IMR-90 (cell line): Measurements from ENCODE around the gene FMN2. TPM values are rescaled to one million over a fixed set of nuclear protein-coding genes. Genes with fewer than 3 reads are reported as not detected.

ENCODE experiments used
- ATAC-seq: fragments of 200-7000 bp; cut with Tn5 transposase; 2 replicates; pipeline ENCODE4 v1.9.1; 2020; ENCODE audit warnings: low read depth, mild to moderate bottlenecking, moderate library complexity
- BruUV-seq: library from RNA; stranded (reverse); fragments of 400-500 nt; replicated peaks from 2 replicates; lab custom pipeline; 2021; lab: Mats Ljungman, UMichigan
- CTCF ChIA-PET: fragments of 300-600 bp; formaldehyde crosslinking; extraction: SDS; loops from one replicate; lab custom pipeline; 2021; ENCODE audit warnings: antibody characterized with exemption; lab: Yijun Ruan, JAX
- POLR2A ChIA-PET: fragments of 300-600 bp; sonication (Branson Sonifier 250); formaldehyde crosslinking; loops from one replicate; lab custom pipeline; 2022; ENCODE audit warnings: antibody characterized with exemption; ENCODE audit not compliant: unreplicated experiment; lab: Charles Lee
- DNase-seq: peaks from one replicate; pipeline ENCODE4 v3.0.0; 2013
- H2AFZ ChIP-seq: replicated peaks from 2 replicates; pipeline ENCODE3; 2013; ENCODE audit warnings: low read length, mild to moderate bottlenecking; ENCODE audit not compliant: poor library complexity
- H2AK5ac ChIP-seq: 2 replicates; pipeline ENCODE4 v1.6.1; 2013; ENCODE audit warnings: low read depth, low read length, inconsistent platforms
- H2AK9ac ChIP-seq: replicated peaks from 2 replicates; pipeline ENCODE3; 2013; ENCODE audit warnings: mild to moderate bottlenecking, low read depth, low read length, moderate library complexity; ENCODE audit not compliant: poor library complexity
- H2BK120ac ChIP-seq: 2 replicates; pipeline ENCODE4 v1.6.1; 2013; ENCODE audit warnings: low read depth, low read length, inconsistent platforms
- H2BK15ac ChIP-seq: 3 replicates; pipeline ENCODE4 v1.6.1; 2013; ENCODE audit warnings: low read depth, low read length, inconsistent platforms
- H2BK20ac ChIP-seq: 2 replicates; pipeline ENCODE4 v1.6.1; 2013; ENCODE audit warnings: low read depth, mild to moderate bottlenecking, inconsistent platforms, low read length, moderate library complexity
- H2BK5ac ChIP-seq: 2 replicates; pipeline ENCODE4 v1.6.1; 2013; ENCODE audit warnings: mild to moderate bottlenecking, low read depth, low read length, inconsistent platforms; ENCODE audit not compliant: poor library complexity, severe bottlenecking
- H3K14ac ChIP-seq: replicated peaks from 2 replicates; pipeline ENCODE4 v1.6.1; 2013; ENCODE audit warnings: low read depth, low read length, inconsistent platforms
- H3K18ac ChIP-seq: 2 replicates; pipeline ENCODE4 v1.6.1; 2013; ENCODE audit warnings: low read depth, low read length, control low read depth
- H3K23ac ChIP-seq: 2 replicates; pipeline ENCODE4 v1.6.1; 2013; ENCODE audit warnings: low read depth, low read length, inconsistent platforms
- H3K27ac ChIP-seq: 2 replicates; pipeline ENCODE4 v1.5.1; 2013; ENCODE audit warnings: mild to moderate bottlenecking, control low read depth, low read length; ENCODE audit not compliant: insufficient read depth
- H3K27me3 ChIP-seq: 2 replicates; pipeline ENCODE4 v1.6.1; 2013; ENCODE audit warnings: low read length; ENCODE audit not compliant: control insufficient read depth, insufficient read depth
- H3K36me3 ChIP-seq: 2 replicates; pipeline ENCODE4 v1.6.1; 2013; ENCODE audit warnings: low read length, mixed read lengths; ENCODE audit not compliant: control insufficient read depth, insufficient read depth
- H3K4ac ChIP-seq: 2 replicates; pipeline ENCODE4 v1.6.1; 2013; ENCODE audit warnings: low read depth, low read length, inconsistent platforms
- H3K4me1 ChIP-seq: 2 replicates; pipeline ENCODE4 v1.6.1; 2013; ENCODE audit warnings: low read length, mixed read lengths; ENCODE audit not compliant: control insufficient read depth, insufficient read depth
- H3K4me2 ChIP-seq: 2 replicates; pipeline ENCODE4 v1.6.1; 2013; ENCODE audit warnings: low read depth, mild to moderate bottlenecking, control low read depth, low read length, moderate library complexity
- H3K4me3 ChIP-seq: 2 replicates; pipeline ENCODE4 v1.5.1; 2013; ENCODE audit warnings: low read depth, mild to moderate bottlenecking, control low read depth, low read length, moderate library complexity; ENCODE audit not compliant: insufficient read depth
- H3K56ac ChIP-seq: 2 replicates; pipeline ENCODE4 v1.6.1; 2013; ENCODE audit warnings: low read length, inconsistent platforms; ENCODE audit not compliant: insufficient read depth; ENCODE audit errors: extremely low read depth
- H3K79me1 ChIP-seq, 2 experiments: 2 replicates each; pipeline ENCODE4 v1.6.1; 2013; ENCODE audit warnings: low read length in 2 of 2, inconsistent platforms in 1 of 2, low read depth in 1 of 2
- H3K9ac ChIP-seq: 2 replicates; pipeline ENCODE4 v1.6.1; 2013; ENCODE audit warnings: low read depth, low read length, control low read depth
- H3K9me1 ChIP-seq: 2 replicates; pipeline ENCODE4 v1.6.1; 2013; ENCODE audit warnings: low read length, inconsistent platforms; ENCODE audit not compliant: insufficient read depth
- H3K9me3 ChIP-seq: 2 replicates; pipeline ENCODE4 v1.6.1; 2013; ENCODE audit warnings: low read length; ENCODE audit not compliant: control insufficient read depth, insufficient read depth
- H4K20me1 ChIP-seq: 2 replicates; pipeline ENCODE4 v1.6.1; 2013; ENCODE audit warnings: low read length, inconsistent platforms; ENCODE audit not compliant: insufficient read depth
- H4K5ac ChIP-seq: 2 replicates; pipeline ENCODE4 v1.6.1; 2013; ENCODE audit warnings: mild to moderate bottlenecking, low read depth, low read length, control low read depth
- H4K8ac ChIP-seq, 2 experiments: 2 replicates each; pipeline ENCODE4 v1.6.1; 2013; ENCODE audit warnings: low read depth in 2 of 2, low read length in 2 of 2, control low read depth in 1 of 2, inconsistent platforms in 1 of 2
- H4K91ac ChIP-seq: 2 replicates; pipeline ENCODE4 v1.6.1; 2013; ENCODE audit warnings: low read depth, low read length, inconsistent platforms; ENCODE audit not compliant: insufficient read depth
- BHLHE40 ChIP-seq: fragments of 150-350 bp; IDR thresholded peaks from 2 replicates; pipeline ENCODE4 v1.6.1; 2016; ENCODE audit warnings: mild to moderate bottlenecking, low read depth, low read length
- CEBPB ChIP-seq: IDR thresholded peaks from 2 replicates; pipeline ENCODE4 v1.6.1; 2012; ENCODE audit warnings: low read depth, low read length, improper control_type of control experiment
- CHD1 ChIP-seq: IDR thresholded peaks from 2 replicates; pipeline ENCODE4 v1.6.1; 2012; ENCODE audit warnings: low read depth, low read length, improper control_type of control experiment
- ELK1 ChIP-seq: fragments of 150-350 bp; IDR thresholded peaks from 2 replicates; pipeline ENCODE4 v1.6.1; 2016; ENCODE audit warnings: low read depth, mild to moderate bottlenecking, low read length, moderate library complexity, borderline replicate concordance
- FOS ChIP-seq: fragments of 150-350 bp; IDR thresholded peaks from 2 replicates; pipeline ENCODE4 v1.6.1; 2016; ENCODE audit warnings: low read depth, low read length
- MAFK ChIP-seq: IDR thresholded peaks from 2 replicates; pipeline ENCODE4 v1.6.1; 2012; ENCODE audit warnings: low read depth, low read length, improper control_type of control experiment
- NFE2L2 ChIP-seq: fragments of 150-350 bp; IDR thresholded peaks from 2 replicates; pipeline ENCODE4 v1.6.1; 2016; ENCODE audit warnings: low read depth, mild to moderate bottlenecking, low read length
- POLR2A ChIP-seq: IDR thresholded peaks from 2 replicates; pipeline ENCODE4 v1.6.1; 2012; ENCODE audit warnings: mild to moderate bottlenecking, low read depth, low read length
- RCOR1 ChIP-seq: IDR thresholded peaks from 2 replicates; pipeline ENCODE4 v1.6.1; 2012; ENCODE audit warnings: mild to moderate bottlenecking, low read length, improper control_type of control experiment; ENCODE audit not compliant: insufficient replicate concordance
- RFX5 ChIP-seq: IDR thresholded peaks from 2 replicates; pipeline ENCODE4 v1.8.0; 2012; ENCODE audit warnings: low read depth, mild to moderate bottlenecking, low read length, moderate library complexity
- USF2 ChIP-seq: fragments of 150-350 bp; IDR thresholded peaks from 2 replicates; pipeline ENCODE4 v1.6.1; 2017; ENCODE audit warnings: mild to moderate bottlenecking, antibody characterized with exemption, low read length, low read depth
- WGBS, 2 experiments: methylation state at CpG; one replicate each; pipeline versions ENCODE4 v1.1.5 to v1.1.7; 2013; ENCODE audit warnings: missing lambda C conversion rate in 2 of 2; ENCODE audit not compliant: insufficient read length in 1 of 2; ENCODE audit errors: extremely low coverage in 2 of 2; 5-methylcytosine and 5-hydroxymethylcytosine counted together
- dilution Hi-C: fragments of 300-500 bp; cut with HindIII; formaldehyde crosslinking; loops from one replicate; pipeline ENCODE4 v1.14.3; 2018; ENCODE audit warnings: low sequenced_read_pairs; ENCODE audit not compliant: unreplicated experiment
- in situ Hi-C: fragments of 300-500 bp; cut with MboI; formaldehyde crosslinking; loops from 3 replicates; pipeline ENCODE4 v1.14.3; 2019; ENCODE audit warnings: low sequenced_read_pairs, inconsistent platforms, mixed read lengths
- intact Hi-C: fragments of 100-400 bp; cut with micrococcal nuclease; formaldehyde crosslinking; loops from 2 replicates; pipeline ENCODE4 v1.10.0; 2022
- polyA plus RNA-seq, 3 experiments: library from polyadenylated mRNA; depleted of rRNA; stranded (reverse); fragments of >200 nt; gene quantifications; 2 replicates each; pipeline ENCODE4 v1.2.3, GENCODE V29; 2012; ENCODE audit warnings: low replicate concordance in 1 of 3
- total RNA-seq: library from RNA; depleted of rRNA; stranded (reverse); fragments of >200 nt; gene quantifications from 2 replicates; pipeline ENCODE4 v1.2.3, GENCODE V29; 2012

Gene FMN2
- total and polyA plus RNA-seq, 2 of the 4 experiments (the other 2 are of a cell fraction): 29.0 to 35.8 TPM

GRCh38 chr1:240497908-240498307, 406.2 kb downstream of the FMN2 start:
- no TSS peak for BruUV-seq
- CTCF ChIA-PET: interaction anchor here (0.6 kb wide), 1 partner anchor 712 kb away, joined by 3 read pairs; no protein-coding TSS in a partner anchor

More at GRCh38 chr1:240497908-240498307, 406.2 kb downstream of the FMN2 start:
- TF ChIP-seq FOS: no peak
- no peak for TF ChIP-seq ELK1
- no peak for TF ChIP-seq CHD1
- no peak for TF ChIP-seq USF2
- no peak for TF ChIP-seq BHLHE40
- no peak for TF ChIP-seq RFX5
- TF ChIP-seq CEBPB: no peak
- TF ChIP-seq MAFK: no peak
- no peak for TF ChIP-seq NFE2L2
- no peak for TF ChIP-seq POLR2A
- no peak for TF ChIP-seq RCOR1
- Histone ChIP-seq H3K4me2 (no peak overlapping the region), H3K4ac (no peak overlapping the region; the same call in 1 of the 2 replicates), H2AK5ac (no peak overlapping the region; the same call in 1 of the 2 replicates), H3K36me3 (no peaks in the 10 kb centered on the region), H3K27me3 (no peaks in the 10 kb centered on the region), H2BK15ac (peak overlapping the region; percentile 96; the same call in 1 of the 3 replicates), H2BK20ac (peak overlapping the region; percentile 90), H2BK120ac (peak overlapping the region; percentile 1; the same call in 1 of the 2 replicates), H3K4me3 (no peak overlapping the region), H3K9ac (no peak overlapping the region), H3K27ac (no peak overlapping the region), H2BK5ac (no peak overlapping the region), H4K91ac (no peak overlapping the region; the same call in 1 of the 2 replicates), H3K18ac (no peak overlapping the region; the same call in 1 of the 2 replicates), H3K79me1 (peaks cover 0 to 35% of the 10 kb centered on the region in 2 experiments; a peak in 3 of 4 replicates), H2AK9ac (no peak overlapping the region), H4K8ac (peak overlapping the region in 1 of 2 experiments; percentile 85; a peak in 1 of 4 replicates), H3K23ac (no peak overlapping the region), H4K20me1 (no peaks in the 10 kb centered on the region), H3K9me1 (peaks cover 15% of the 10 kb centered on the region), H3K9me3 (no peaks in the 10 kb centered on the region), H4K5ac (no peak overlapping the region), H3K14ac (no peak overlapping the region), H3K4me1 (peaks cover 9% of the 10 kb centered on the region; the same call in 1 of the 2 replicates), H2AFZ (no peak overlapping the region), H3K56ac (no peak overlapping the region)
- ATAC-seq: no peak
- no CpG with 5 or more reads among the region's 4 CpGs for WGBS, 2 experiments
- in situ Hi-C loops: no loop called here
- no peak for DNase-seq
- dilution Hi-C loops: no loop called here
- intact Hi-C loops: no loop called here
- POLR2A ChIA-PET: no interaction called here
